ENCODE measurements around the gene TBX4. TPM values are rescaled to one million over a fixed set of nuclear protein-coding genes. Genes with fewer than 3 reads are reported as not detected.

Gene TBX4
- total RNA-seq, 2 donors from 2014 or later: not detected

DNA sequence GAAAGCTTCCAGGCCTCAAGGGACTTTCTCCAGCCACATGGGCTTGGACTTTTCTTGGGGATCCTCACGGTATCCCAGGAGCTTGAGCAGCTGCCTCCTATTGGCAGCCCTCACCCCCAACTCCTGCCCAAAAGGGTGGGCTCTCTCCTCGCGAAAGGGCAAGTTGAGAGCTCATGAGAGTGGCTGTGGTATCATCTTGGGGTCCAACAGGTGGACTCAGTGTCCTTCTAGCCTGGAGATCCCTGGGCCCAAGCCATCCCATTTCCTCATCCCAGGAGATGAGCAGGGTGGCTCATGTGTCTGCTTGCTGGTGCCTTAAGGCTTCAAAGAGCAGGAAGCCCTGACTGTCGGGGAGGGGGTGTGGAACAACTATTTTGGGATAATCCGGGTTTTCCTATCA, 17.7 kb downstream of the TBX4 start:
- Mint-ChIP-seq H3K27ac (no peak overlapping the region), H3K36me3 (ENCODE audit: low read depth) (no peaks in the 10 kb centered on the region), H3K27me3 (peaks cover 23% of the 10 kb centered on the region), H3K9me3 (no peaks in the 10 kb centered on the region), H3K4me3 (no peak overlapping the region), H3K4me1 (no peaks in the 10 kb centered on the region)
- ATAC-seq (replicated peaks): no peak

DNA sequence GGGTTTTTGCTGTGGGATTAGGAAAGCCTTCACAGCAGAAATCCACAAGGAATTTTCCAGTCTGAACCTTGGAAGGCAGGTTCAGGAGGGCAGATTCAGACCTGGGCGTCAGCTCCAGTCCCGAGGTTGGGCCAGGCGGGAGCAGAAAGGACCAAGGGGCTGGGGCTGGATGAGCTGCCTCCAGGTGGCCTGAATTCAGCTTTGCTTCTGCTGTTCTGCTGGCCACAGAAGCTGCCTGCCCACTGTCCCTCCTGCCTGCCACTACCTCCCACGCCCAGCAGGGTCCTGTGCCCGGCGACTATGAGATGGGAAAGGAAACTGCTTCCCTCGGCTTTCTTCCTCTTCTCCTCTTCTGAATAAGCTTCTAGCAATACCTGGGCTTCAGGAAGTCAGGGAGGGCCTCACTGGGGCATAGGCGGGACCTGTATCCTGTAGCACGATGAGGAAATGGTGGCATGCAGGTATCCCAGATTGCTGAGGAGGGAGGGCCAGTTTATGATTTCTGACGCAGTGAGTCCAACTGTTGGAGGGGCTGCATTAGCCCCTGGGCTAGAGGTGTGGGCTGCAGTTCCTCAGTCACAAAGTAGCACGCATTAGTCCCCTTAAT, 18.4 kb downstream of the TBX4 start:
- no peak for ATAC-seq (replicated peaks)
- Mint-ChIP-seq H3K36me3 (ENCODE audit: low read depth) (no peaks in the 10 kb centered on the region), H3K27me3 (peaks cover 23% of the 10 kb centered on the region), H3K4me1 (no peaks in the 10 kb centered on the region), H3K9me3 (no peaks in the 10 kb centered on the region), H3K4me3 (no peak overlapping the region), H3K27ac (no peak overlapping the region)

DNA sequence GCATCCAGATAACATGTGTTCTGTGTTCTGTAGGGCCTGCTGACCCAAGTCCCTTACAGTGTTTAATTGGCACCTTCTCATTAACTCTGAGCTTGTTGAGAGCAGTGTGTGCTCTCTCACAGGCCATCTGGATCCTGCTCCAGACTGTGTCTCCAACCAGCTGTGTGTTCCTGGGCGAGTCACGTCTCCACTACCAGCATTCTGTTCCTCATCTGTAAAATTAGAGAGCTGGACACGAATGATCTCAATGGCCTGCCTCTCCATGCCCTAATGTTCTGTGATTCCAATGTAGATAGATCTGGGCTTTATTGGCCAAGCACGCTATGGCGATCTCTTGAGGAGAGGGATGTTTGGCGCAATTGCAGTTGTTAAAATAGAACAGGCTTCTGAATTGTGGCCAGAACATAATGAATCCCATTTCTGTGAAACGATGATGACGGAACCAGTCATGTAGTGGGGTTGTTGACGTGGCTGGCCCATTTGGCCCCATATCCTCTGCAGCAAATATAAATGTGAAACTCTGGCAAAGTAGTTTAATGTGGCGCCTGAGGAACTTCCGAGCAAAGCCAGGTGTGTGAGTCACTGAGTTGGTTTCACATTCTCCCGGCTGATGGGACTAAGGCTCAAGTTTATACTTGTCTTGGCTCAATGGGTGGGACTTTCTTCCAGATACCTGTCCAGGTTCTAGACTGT, 22.2 kb downstream of the TBX4 start:
- no peak overlapping the region for H3K27ac Mint-ChIP-seq
- no peaks in the 10 kb centered on the region for H3K36me3 Mint-ChIP-seq (ENCODE audit: low read depth)
- no peaks in the 10 kb centered on the region for H3K4me1 Mint-ChIP-seq
- peak; percentile 18 for ATAC-seq (replicated peaks)
- no peak overlapping the region for H3K4me3 Mint-ChIP-seq
- H3K27me3 Mint-ChIP-seq: peaks cover 16% of the 10 kb centered on the region
- no peaks in the 10 kb centered on the region for H3K9me3 Mint-ChIP-seq

DNA sequence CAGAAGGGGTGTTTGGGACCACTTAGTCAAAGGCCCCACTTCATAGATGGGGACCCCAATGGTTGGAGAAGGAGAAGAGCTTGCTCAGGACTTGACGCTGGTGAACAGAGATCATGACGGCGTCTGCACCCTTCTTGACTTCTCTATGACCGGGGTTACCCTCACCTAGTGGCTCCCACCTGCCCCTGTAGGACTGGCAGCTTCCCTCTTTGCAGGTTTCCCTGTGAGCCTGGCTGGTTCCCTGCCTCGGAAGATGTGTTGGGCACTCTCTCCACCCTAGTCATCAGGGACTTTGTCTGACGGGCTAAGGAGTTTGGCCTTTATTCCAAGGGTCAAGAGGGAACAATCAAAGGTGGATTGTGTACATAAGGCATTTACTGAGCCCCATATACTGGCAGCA, 22.7 kb downstream of the TBX4 start:
- Mint-ChIP-seq H3K4me3 (no peak overlapping the region), H3K36me3 (ENCODE audit: low read depth) (no peaks in the 10 kb centered on the region), H3K27ac (no peak overlapping the region), H3K27me3 (peaks cover 16% of the 10 kb centered on the region), H3K9me3 (no peaks in the 10 kb centered on the region), H3K4me1 (no peaks in the 10 kb centered on the region)
- ATAC-seq (replicated peaks): no peak

DNA sequence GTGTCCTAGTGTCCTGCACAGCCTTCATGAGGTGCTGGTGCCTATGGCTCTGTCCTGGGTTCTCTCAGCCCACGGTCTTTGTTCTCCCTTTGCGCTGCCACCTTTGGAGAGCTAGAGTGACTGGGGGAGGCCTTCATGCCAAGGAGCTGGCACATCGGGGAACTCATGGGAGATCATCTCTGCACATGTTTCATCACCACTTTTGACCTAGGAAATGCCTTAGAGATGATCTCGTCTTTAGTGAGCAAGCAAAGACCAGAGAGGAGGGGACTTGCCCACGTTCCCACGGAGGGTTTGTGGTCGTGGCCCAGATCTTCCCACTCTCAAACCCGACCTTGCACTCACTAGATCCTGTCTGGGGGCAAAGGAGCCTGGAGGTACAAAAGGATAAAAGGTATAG, 23.5 kb downstream of the TBX4 start:
- no peak for ATAC-seq (replicated peaks)
- no peaks in the 10 kb centered on the region for H3K9me3 Mint-ChIP-seq
- H3K4me3 Mint-ChIP-seq: no peak overlapping the region
- no peaks in the 10 kb centered on the region for H3K4me1 Mint-ChIP-seq
- no peak overlapping the region for H3K27ac Mint-ChIP-seq
- no peaks in the 10 kb centered on the region for H3K36me3 Mint-ChIP-seq (ENCODE audit: low read depth)
- H3K27me3 Mint-ChIP-seq: peaks cover 16% of the 10 kb centered on the region

DNA sequence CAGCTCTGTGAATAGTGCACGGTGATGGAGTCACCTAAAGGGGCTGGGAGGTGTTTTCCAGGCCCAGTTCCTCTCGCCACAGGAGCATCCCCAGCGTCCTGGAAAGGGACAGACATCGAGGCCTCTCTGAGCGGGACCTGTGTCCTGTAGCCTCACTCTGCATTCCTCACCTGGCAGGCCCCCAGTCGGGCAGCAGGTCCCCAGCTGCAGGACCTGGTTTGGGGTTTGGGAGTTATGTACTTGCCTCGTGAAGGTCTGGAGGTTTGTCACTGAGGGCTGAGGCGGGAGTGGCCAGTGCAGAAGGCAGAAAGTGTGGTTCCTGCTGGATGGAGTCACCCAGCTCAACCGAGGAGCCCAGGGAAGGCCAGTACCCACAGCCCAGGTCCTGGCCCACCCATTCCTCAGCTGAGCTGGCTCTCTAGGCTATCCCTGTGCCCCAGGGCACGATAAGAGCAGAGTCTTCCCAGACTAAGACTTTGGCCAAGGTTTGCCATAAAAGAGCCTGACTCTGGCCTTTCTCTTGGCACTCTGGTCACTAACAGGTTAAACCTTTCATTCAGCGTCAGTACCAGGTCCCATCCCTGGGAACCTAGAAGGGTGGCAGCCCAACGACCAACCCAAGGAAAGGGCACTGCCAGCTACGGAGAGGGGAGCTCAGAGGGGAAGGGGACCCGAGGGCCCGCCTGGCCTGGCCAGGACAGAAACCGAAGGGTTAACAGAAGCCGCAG, 24.4 kb downstream of the TBX4 start:
- Mint-ChIP-seq H3K4me3 (no peak overlapping the region), H3K4me1 (no peaks in the 10 kb centered on the region), H3K9me3 (no peaks in the 10 kb centered on the region), H3K36me3 (ENCODE audit: low read depth) (no peaks in the 10 kb centered on the region), H3K27me3 (peaks cover 16% of the 10 kb centered on the region), H3K27ac (no peak overlapping the region)
- ATAC-seq (replicated peaks): no peak

DNA sequence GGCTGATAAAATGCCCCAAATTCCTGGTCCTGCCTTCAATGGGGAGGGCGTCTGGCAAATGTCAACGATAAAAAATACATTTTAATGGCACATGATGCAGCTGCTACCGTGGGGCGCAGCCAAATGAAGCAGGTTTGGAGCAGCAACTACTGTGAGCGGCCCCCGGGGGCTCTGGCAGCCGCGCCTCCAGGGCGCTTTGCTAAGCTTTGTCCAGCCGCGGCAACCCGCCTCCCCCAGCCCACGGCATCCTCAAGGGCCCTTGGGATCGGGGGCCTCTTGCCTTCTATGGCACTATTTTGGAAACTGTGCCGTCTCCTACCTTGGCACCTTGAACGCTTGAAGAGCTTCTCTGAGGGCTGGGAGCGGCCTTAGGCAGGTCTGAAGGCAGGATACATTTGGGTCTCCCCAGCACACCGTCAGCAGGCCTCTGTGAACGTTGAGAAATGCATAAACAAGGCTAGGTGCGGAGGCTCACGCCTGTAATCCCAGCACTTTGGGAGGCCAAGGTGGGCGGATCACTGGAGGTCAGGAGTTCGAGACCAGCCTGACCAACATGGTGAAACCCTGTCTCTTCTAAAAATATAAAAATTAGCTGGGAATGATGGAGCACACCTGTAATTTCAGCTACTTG, 25.1 kb downstream of the TBX4 start:
- Mint-ChIP-seq H3K4me3 (no peak overlapping the region), H3K4me1 (no peaks in the 10 kb centered on the region), H3K36me3 (ENCODE audit: low read depth) (no peaks in the 10 kb centered on the region), H3K9me3 (no peaks in the 10 kb centered on the region), H3K27ac (no peak overlapping the region), H3K27me3 (peaks cover 16% of the 10 kb centered on the region)
- ATAC-seq (replicated peaks): no peak

DNA sequence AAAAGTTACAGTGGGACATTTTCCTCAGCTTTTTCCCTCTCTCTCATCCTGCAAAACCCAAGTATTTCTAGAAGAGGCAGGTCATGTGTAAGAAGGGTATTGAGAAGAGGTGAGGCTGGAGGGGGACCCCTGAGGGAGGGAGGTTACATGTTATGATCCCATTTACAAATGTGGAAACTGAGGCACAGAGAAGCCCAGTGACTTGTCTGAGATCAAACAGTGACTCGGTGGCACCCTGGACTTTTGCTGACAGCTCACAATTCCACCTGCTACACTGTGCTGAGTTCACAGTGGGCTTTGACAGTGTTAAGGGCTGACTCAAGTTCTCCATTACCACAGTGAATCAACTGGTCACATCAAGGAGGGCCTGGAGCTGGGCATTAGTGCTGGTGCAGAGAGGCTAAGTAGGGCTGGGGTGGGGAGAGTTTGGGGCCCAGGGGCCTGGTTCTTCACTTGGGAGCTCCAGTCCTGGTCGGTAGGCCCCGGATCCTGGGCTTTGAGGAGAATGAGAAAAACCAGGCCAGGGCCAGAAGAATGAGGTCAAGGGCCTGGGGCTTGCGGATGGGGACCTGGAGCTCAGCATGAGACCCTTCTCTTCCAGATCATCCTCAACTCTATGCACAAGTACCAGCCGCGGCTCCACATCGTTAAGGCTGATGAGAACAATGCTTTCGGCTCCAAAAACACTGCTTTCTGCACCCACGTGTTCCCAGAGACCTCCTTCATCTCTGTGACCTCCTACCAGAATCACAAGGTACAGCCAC, 26.0 kb downstream of the TBX4 start:
- ATAC-seq (replicated peaks): no peak
- peaks cover 16% of the 10 kb centered on the region for H3K27me3 Mint-ChIP-seq
- no peaks in the 10 kb centered on the region for H3K9me3 Mint-ChIP-seq
- H3K4me1 Mint-ChIP-seq: no peaks in the 10 kb centered on the region
- no peak overlapping the region for H3K27ac Mint-ChIP-seq
- H3K4me3 Mint-ChIP-seq: no peak overlapping the region
- no peaks in the 10 kb centered on the region for H3K36me3 Mint-ChIP-seq (ENCODE audit: low read depth)

DNA sequence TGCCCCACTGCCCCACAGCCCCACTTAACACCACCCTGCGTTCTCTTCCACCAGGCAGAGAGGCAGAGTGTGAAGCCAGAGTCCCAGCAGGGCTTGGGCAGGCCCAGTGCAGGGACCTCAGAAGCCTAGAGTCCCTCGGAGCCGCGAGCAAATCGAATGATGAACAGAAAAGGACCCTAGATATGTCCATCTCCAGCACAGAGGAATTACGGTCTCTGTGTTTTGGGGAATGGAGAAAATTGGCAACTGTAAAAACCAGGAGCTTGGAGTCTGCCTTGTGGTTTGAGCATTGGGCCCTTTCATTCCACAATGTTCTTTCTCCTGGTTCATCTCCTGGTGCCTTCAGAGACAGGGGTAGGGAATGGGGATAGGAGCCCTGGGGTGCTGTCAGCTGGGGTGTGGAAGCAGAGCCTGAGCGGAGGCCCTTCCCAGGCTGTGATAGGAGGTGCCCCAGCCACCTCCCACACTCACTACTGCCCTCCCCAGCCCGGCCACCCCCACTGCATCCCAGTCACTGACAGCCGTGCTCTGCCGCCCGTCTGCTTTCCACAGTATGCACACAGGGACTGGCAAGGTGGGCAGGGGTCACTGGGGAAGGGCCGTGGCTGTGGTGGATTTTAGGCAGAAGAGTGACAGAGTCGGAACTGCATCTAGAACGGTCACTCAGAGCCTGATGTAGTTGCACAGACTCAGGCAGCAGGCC, 26.7 kb downstream of the TBX4 start:
- Mint-ChIP-seq H3K4me1 (no peaks in the 10 kb centered on the region), H3K27ac (no peak overlapping the region), H3K4me3 (no peak overlapping the region), H3K36me3 (ENCODE audit: low read depth) (no peaks in the 10 kb centered on the region), H3K9me3 (no peaks in the 10 kb centered on the region), H3K27me3 (peaks cover 16% of the 10 kb centered on the region)
- no peak for ATAC-seq (replicated peaks)

DNA sequence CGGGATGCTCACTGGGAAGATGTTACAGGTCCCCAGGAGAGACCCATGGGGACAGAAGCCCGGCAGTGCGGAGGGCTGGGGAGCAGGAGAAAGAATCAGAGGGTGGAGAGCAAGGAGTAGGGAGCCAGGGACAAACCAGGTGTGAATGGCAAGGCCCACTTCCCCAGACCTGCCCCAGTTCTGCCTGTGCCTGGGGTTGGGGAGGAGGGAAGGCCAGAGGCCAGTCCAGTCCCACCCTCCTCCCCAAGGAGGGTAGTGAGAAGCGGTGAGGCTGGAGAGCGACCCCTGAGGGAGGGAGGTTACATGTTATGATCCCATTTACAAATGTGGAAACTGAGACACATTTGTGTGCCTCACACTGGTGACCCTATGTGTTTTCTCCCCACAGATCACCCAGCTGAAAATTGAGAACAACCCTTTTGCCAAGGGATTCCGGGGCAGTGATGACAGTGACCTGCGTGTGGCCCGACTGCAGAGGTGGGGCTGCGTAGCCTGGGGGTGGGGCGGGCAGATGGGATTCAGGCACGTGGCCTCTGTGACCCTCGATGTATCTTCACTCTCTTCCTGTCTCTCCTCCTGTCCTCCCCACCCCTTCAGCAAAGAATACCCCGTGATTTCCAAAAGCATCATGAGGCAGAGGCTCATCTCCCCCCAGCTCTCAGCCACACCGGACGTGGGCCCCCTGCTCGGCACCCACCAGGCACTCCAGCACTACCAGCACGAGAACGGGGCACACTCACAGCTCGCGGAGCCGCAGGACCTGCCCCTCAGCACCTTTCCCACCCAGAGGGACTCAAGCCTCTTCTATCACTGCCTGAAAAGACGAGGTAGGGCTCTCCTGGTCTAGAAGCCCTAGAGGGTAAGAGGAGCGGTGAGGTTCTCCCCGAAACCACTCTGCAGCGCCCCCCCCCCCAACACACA, 27.5 kb downstream of the TBX4 start:
- H3K27me3 Mint-ChIP-seq: peaks cover 13% of the 10 kb centered on the region
- no peaks in the 10 kb centered on the region for H3K4me1 Mint-ChIP-seq
- no peaks in the 10 kb centered on the region for H3K36me3 Mint-ChIP-seq (ENCODE audit: low read depth)
- no peak for ATAC-seq (replicated peaks)
- H3K27ac Mint-ChIP-seq: no peak overlapping the region
- no peaks in the 10 kb centered on the region for H3K9me3 Mint-ChIP-seq
- no peak overlapping the region for H3K4me3 Mint-ChIP-seq

DNA sequence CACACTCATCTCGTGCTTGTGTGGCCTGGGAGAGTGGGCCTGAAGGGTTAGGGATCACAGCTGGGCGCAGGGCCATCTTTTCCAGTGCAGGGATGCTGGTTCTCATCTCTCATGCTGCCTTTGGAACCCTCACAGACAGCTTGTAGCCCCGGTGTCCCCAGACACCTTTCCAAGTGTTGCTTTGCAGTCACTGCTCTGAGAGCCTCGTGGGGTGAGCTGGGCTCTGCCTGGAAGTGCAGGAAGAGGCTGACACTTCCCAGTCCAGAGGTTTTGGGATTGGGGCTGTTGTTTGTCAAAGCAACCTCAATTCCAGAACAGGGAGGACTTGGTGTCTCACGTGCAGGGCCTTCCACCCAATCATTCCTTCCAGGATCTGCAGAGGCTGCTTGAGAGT, 28.2 kb downstream of the TBX4 start:
- H3K27me3 Mint-ChIP-seq: peaks cover 8% of the 10 kb centered on the region
- no peaks in the 10 kb centered on the region for H3K36me3 Mint-ChIP-seq (ENCODE audit: low read depth)
- H3K4me1 Mint-ChIP-seq: no peaks in the 10 kb centered on the region
- H3K9me3 Mint-ChIP-seq: no peaks in the 10 kb centered on the region
- H3K4me3 Mint-ChIP-seq: no peak overlapping the region
- no peak for ATAC-seq (replicated peaks)
- no peak overlapping the region for H3K27ac Mint-ChIP-seq

DNA sequence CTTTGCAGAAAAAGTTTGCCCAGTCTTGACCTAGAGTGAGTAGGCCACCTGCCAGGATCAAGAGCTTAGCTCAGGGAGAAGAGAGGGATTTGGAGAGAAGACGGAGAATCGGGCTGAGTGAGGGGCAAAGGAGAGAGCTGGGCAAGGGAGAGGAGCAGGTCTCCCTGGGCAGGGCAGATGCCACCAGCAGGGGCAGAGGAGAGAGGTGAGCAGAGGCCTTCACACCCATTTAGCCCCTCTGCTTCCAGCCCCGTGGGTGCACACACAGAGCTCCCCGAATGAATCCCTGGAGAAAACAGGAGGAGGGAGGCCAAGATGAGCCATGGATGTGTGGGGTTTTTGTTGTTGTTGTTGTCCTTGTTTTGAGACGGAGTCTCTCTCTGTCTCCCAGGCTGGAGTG, 29.2 kb downstream of the TBX4 start:
- Mint-ChIP-seq H3K27ac (no peak overlapping the region), H3K9me3 (no peaks in the 10 kb centered on the region), H3K4me3 (no peak overlapping the region), H3K4me1 (no peaks in the 10 kb centered on the region), H3K27me3 (no peaks in the 10 kb centered on the region), H3K36me3 (ENCODE audit: low read depth) (no peaks in the 10 kb centered on the region)
- no peak for ATAC-seq (replicated peaks)

DNA sequence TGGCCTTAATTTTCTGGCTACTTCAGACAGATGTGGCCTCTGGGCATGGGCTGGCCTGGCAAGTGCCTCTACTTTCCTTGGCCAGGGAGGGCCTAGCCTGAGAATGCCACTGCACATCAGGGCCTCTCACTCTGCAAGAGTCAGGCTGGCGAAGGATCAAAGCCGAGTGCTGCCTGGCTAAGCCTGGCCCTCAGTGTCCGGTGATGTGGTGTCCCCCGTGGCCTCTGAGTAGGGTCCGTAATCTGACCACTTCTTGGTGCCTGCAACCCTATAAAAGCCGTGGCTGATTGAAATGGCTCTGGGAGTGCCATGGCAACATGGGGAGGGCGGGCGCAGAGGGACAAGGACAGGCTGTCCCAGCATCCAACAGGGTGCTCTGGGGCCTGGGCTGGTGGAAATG, 30.2 kb downstream of the TBX4 start:
- no peak for ATAC-seq (replicated peaks)
- Mint-ChIP-seq H3K36me3 (ENCODE audit: low read depth) (no peaks in the 10 kb centered on the region), H3K27ac (no peak overlapping the region), H3K27me3 (no peaks in the 10 kb centered on the region), H3K4me1 (no peaks in the 10 kb centered on the region), H3K9me3 (no peaks in the 10 kb centered on the region), H3K4me3 (no peak overlapping the region)
